Measurements from ENCODE around the gene KLF16.

KLF16 gene

GRCh38 chr19:1866693-1867348 lies 3.4 kb upstream of the KLF16 start:
- no peak for DNase-seq

GRCh38 chr19:1865172-1866010 lies 2.0 kb upstream of the KLF16 start:
- DNase-seq: no peak

GRCh38 chr19:1864480-1865171 lies 1.2 kb upstream of the KLF16 start:
- peak; percentile 29 for DNase-seq

- peak; percentile 90 for DNase-seq
These were observed 480 bp upstream of the KLF16 start for GRCh38 chr19:1863638-1864479.

- peak; percentile 54 for DNase-seq
These were observed 703 bp downstream of the KLF16 start for GRCh38 chr19:1862424-1863327.

- no peak for DNase-seq
These were observed 1.3 kb downstream of the KLF16 start for GRCh38 chr19:1862068-1862423.

DNA sequence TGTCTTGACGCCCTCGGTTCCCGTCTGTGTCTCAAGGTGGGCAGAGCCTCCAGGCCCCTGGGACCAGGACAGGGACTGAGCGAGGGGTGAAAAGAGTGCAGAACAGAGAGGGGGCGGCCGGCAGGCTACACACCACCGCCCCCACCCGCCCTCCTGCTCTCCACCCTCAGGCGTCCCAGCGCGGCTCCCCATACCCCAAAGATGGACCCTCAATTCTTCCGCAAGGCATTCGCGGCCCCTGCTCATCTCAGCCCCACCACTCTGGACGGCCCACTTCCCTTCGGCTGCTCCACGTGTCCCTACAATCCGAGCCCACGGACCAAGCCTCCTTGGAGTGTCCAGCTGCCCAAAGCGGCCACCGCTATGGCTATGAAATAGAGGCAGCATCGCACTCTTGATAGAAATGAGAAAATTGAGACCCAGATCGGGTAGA lies 1.8 kb downstream of the KLF16 start:
- no peak for DNase-seq

DNA sequence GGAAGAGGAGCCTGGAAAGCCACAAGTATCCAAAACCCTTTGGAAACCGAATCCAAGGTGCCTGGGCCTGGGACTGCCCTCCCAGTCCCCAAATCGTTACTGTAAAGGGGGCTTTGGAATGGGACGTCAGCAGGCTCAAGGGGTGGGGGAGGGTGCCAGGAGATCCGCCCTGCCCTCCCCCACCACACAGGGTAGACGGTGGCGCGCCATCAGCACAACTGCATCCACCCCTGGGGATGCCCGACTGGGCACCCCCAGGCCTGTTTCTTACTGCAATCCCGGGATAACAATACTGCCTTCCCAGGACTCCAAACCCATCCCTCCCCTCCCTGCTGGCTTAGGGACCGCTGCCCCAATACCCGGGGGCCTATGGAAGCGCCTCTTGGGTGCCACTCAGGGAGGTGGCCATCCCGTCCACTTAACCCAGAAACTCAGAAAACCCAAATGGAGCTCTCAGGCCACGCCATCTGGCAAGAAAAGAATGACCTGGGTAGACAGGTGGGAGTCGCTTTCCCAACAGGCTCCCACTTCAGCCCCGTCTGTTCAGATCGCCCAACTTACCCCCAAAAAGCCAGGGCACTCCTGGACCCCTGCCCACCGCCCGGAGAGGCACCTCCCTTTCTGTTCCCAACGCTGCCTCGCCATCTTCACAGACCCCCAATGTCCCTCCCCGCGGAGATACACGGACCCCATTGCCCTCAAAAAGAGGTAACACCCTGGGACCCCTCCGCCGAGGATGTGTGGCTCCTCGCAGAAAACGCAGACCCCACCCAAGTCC lies 2.4 kb downstream of the KLF16 start:
- no peak for DNase-seq

- DNase-seq: peak; percentile 44
These were observed 3.2 kb downstream of the KLF16 start for GRCh38 chr19:1860042-1860775.

- DNase-seq: no peak
These were observed 4.0 kb downstream of the KLF16 start for GRCh38 chr19:1859331-1859781.

- DNase-seq: no peak
These were observed 4.8 kb downstream of the KLF16 start for GRCh38 chr19:1858412-1859081.

DNA sequence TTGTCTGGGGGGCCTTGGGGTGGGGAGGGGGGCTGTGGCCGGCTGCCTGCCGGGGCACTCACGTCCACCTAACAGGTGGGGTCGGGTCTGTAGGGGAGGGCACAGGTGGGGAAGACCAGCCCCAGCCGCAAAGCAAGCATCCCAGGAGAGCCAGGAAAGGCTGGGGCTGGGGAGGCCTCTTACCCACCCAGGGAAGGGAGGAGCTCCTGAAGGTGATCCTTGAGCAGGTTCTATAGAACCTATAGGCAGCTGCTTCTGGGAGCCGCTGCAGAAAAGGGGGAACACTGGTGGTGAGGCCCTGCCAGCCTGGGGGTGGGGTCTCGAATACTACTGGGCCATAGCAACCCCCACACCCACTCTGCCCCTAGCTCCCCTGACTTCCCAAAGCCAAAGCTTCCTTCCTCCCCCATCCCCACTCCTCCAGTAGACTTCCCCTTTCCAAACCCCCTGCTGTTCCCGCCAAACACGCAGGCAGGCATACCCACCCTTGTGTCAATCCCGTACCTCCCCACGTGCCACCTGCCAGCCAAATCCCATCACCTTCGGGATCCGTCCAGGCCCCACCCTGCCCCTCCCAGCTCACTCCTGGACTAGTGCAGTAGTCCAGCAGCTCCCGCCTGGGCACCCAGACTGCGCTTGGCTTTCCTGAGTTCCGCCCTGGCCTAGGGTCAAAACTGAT lies 5.6 kb downstream of the KLF16 start:
- no peak for DNase-seq

DNA sequence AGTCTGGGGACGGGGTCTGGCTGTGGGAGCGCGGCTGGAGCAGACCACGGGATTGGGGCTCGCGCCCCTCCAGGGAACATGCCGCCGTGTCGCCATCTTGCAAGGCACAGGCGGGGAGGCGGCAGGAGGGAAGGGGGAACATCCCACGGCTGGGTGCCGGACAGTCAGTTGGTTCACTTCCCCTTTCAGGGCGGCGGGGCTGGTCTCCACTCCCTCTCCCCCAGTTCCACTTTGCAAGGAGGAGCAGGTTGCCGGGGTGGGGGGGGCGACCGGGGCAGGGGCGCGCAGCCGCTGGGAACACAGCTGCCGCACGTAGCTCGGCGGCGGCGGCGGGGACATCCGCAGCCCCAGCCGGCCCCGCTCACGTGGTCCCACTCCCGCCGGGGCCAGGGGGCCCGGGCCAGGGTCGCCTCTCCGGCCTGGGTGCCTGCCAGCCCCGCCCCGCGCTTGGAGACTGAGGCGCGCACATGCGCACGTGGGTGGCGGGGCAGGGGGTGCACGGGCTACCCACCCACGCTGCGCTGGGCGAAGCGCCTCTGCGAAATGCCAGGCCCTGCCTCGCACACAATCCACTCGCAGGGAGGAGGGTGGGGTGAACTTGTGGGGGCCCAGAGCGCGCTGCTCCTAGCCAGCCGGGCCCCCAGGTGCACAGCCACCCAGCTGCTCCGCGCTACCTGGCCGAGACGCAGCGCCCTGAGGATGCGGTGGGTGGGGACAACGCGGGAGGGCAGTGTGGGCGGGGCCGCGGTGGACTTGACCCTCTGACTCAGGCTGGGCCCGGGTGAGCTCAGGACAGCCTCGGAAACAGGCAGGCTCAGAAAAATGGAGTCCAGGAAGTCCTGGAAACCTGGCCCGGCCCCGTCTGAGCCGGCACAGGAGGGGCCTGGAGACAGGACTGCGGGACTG lies 6.4 kb downstream of the KLF16 start:
- DNase-seq: peak; percentile 26

DNA sequence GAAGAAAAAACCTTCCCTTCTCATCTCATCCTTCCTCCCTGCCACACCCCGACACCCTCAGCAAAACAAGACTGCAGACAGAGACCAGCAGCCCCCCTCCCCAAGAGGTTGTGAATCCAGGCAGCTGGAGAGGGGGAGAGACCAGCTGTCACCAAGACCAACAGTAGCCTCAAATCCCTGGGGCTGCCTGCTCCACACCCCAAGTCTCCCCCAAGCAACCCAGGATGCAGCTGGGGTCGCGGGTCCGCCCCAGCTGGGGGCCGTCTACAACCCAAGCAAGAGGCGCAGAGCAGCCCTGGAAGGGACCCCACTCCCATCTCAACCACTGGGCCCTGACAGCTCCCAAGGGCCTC lies 7.1 kb downstream of the KLF16 start:
- DNase-seq: no peak

GRCh38 chr19:1855828-1856255 lies 7.5 kb downstream of the KLF16 start:
- no peak for DNase-seq

DNA sequence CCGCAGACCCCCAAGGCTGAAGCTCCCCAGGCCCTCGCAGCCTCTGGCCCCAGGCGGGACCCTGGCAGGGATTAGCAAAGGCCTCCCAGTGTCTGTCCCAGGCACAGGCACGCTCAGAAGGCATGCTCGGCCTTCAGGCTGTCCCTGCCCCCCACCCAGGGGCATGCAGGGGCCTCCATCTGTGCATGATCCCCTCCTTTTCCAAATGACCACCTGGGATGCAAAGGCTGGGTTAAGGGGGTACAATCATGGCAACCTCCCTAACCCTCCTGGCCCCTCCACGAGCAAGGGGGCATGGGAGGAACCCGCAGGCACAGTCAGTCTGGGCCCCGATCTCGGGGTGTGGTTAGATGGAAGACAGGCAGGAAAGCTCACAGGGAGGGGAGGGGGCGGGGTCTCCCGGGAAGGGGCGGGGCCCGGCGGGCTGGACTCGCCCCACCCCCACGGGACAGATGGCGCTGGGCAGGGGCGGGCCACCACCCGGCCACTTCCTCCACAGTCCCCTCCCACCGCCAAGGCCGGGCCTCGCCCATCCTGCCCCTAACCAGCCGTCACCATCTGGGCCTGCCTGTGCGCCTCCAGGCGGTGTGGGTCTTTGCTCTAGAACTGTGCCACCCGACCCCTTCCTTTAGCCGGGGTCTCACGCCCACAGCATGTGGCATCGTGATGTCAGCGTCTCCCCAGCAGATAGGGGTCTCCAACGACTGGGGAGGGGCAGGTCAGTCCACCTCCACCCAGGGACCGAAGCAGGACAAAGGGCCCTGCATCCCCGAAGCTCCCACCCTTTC lies 8.1 kb downstream of the KLF16 start:
- peak; percentile 69 for DNase-seq

DNA sequence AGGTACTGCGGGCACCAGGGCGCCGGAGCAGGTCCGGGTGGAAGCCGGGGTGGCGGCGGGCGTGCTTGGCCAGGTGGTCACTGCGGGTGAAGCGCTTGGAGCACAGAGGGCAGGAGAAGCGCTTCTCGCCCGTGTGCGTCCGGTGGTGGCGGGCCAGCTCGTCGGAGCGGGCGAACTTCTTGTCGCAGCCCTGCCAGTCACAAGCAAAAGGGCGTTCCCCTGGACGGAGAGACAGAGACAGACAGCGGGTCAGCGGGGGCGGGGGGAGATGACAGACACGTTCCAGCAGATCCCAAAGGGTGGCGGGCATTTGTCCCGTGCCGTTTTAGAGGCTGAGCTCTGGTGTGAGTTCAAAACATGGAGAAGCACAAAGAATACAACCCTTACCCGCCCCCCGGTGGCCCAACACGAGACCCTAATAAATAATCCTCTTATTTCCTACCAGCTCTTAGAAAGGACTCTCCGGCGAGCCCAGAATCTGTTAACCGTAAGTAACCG lies 8.8 kb downstream of the KLF16 start:
- DNase-seq: peak; percentile 27
